Mesenchymal stem cell (in vitro differentiated cells and primary cell): Measurements from ENCODE around the gene CERS5.

ENCODE experiments used
- DNase-seq: peaks from one replicate; pipeline ENCODE4 v3.0.0-alpha.2; 2013
- H2AFZ ChIP-seq: one replicate; pipeline ENCODE4 v1.6.1; 2013; ENCODE audit warnings: low read depth, mild to moderate bottlenecking, control low read depth, inconsistent platforms, low read length, moderate library complexity
- H2AK5ac ChIP-seq: 2 replicates; pipeline ENCODE4 v1.6.1; 2013; ENCODE audit warnings: low read length, moderate library complexity, mild to moderate bottlenecking, inconsistent platforms; ENCODE audit not compliant: severe bottlenecking
- H2BK120ac ChIP-seq: one replicate; pipeline ENCODE4 v1.6.1; 2013; ENCODE audit warnings: low read depth, mild to moderate bottlenecking, inconsistent platforms, low read length, moderate library complexity
- H2BK12ac ChIP-seq, 2 experiments: one replicate each; pipeline ENCODE4 v1.6.1; 2013; ENCODE audit warnings: inconsistent platforms in 2 of 2, low read length in 2 of 2, mild to moderate bottlenecking in 2 of 2, moderate library complexity in 2 of 2, control low read depth in 1 of 2
- H2BK15ac ChIP-seq: one replicate; pipeline ENCODE4 v1.6.1; 2013; ENCODE audit warnings: mild to moderate bottlenecking, low read depth, inconsistent platforms; ENCODE audit not compliant: poor library complexity, severe bottlenecking
- H2BK5ac ChIP-seq: 2 replicates; pipeline ENCODE4 v1.6.1; 2013; ENCODE audit warnings: low read depth, mild to moderate bottlenecking, low read length, control low read depth, inconsistent platforms; ENCODE audit not compliant: poor library complexity, severe bottlenecking
- H3K14ac ChIP-seq, 2 experiments: one replicate each; pipeline ENCODE4 v1.6.1; 2013; ENCODE audit warnings: inconsistent platforms in 2 of 2, low read length in 2 of 2, control low read depth in 1 of 2, mild to moderate bottlenecking in 1 of 2, moderate library complexity in 1 of 2
- H3K18ac ChIP-seq, 2 experiments: one replicate each; pipeline ENCODE4 v1.6.1; 2013; ENCODE audit warnings: inconsistent platforms in 2 of 2, low read length in 2 of 2, control low read depth in 1 of 2, low read depth in 1 of 2, mild to moderate bottlenecking in 1 of 2
- H3K23ac ChIP-seq, 2 experiments: one replicate each; pipeline ENCODE4 v1.6.1; 2013; ENCODE audit warnings: inconsistent platforms in 2 of 2, low read length in 2 of 2, mild to moderate bottlenecking in 2 of 2, moderate library complexity in 2 of 2, control low read depth in 1 of 2
- H3K27ac ChIP-seq: 2 replicates; pipeline ENCODE4 v1.5.1; 2013; ENCODE audit warnings: mild to moderate bottlenecking, moderate library complexity, low read length, control low read depth, inconsistent platforms; ENCODE audit not compliant: poor library complexity, severe bottlenecking
- H3K27me3 ChIP-seq, 2 experiments: 2 replicates each; pipeline versions ENCODE4 v1.6.1 to v1.7.0; 2013; ENCODE audit warnings: low read length in 2 of 2, mild to moderate bottlenecking in 2 of 2, moderate library complexity in 2 of 2, control low read depth in 1 of 2, inconsistent platforms in 1 of 2; ENCODE audit not compliant: control insufficient read depth in 1 of 2, insufficient read depth in 1 of 2
- H3K36me3 ChIP-seq, 2 experiments: 2 replicates each; pipeline versions ENCODE4 v1.6.1 to v1.7.0; 2013; ENCODE audit warnings: low read length in 2 of 2, control low read depth in 1 of 2, inconsistent platforms in 1 of 2, low read depth in 1 of 2, mild to moderate bottlenecking in 1 of 2; ENCODE audit not compliant: insufficient read depth in 2 of 2, control insufficient read depth in 1 of 2
- H3K4ac ChIP-seq, 2 experiments: one replicate each; pipeline ENCODE4 v1.6.1; 2013; ENCODE audit warnings: inconsistent platforms in 2 of 2, low read length in 2 of 2, mild to moderate bottlenecking in 2 of 2, moderate library complexity in 2 of 2, control low read depth in 1 of 2, low read depth in 1 of 2
- H3K4me1 ChIP-seq: 2 replicates; pipeline ENCODE4 v1.6.1; 2013; ENCODE audit warnings: low read depth, low read length, control low read depth; ENCODE audit not compliant: control insufficient read depth, insufficient read depth
- H3K4me2 ChIP-seq: 2 replicates; pipeline ENCODE4 v1.6.1; 2013; ENCODE audit warnings: low read length, mild to moderate bottlenecking, inconsistent platforms; ENCODE audit not compliant: poor library complexity, severe bottlenecking
- H3K4me3 ChIP-seq, 2 experiments: 2 replicates each; pipeline versions ENCODE4 v1.5.1 to v1.7.0; 2013; ENCODE audit warnings: low read length in 2 of 2, mild to moderate bottlenecking in 2 of 2, control low read depth in 1 of 2, low read depth in 1 of 2; ENCODE audit not compliant: insufficient read depth in 1 of 2
- H3K79me1 ChIP-seq: replicated peaks from 2 replicates; pipeline ENCODE4 v1.6.1; 2013; ENCODE audit warnings: mild to moderate bottlenecking, control low read depth, low read length, inconsistent platforms; ENCODE audit not compliant: poor library complexity, severe bottlenecking
- H3K9ac ChIP-seq: 2 replicates; pipeline ENCODE4 v1.7.0; 2013; ENCODE audit warnings: mild to moderate bottlenecking, low read length, moderate library complexity
- H3K9me3 ChIP-seq: 2 replicates; pipeline ENCODE4 v1.7.0; 2013; ENCODE audit warnings: mild to moderate bottlenecking, low read length; ENCODE audit not compliant: control insufficient read depth
- H4K8ac ChIP-seq: one replicate; pipeline ENCODE4 v1.6.1; 2013; ENCODE audit warnings: inconsistent platforms, mild to moderate bottlenecking, low read length, moderate library complexity
- H4K91ac ChIP-seq: one replicate; pipeline ENCODE4 v1.6.1; 2013; ENCODE audit warnings: mild to moderate bottlenecking, low read length, inconsistent platforms
- WGBS: methylation state at CpG from one replicate; pipeline ENCODE4 v1.1.7; 2013; ENCODE audit warnings: mixed read lengths; 5-methylcytosine and 5-hydroxymethylcytosine counted together

CERS5 gene

DNA sequence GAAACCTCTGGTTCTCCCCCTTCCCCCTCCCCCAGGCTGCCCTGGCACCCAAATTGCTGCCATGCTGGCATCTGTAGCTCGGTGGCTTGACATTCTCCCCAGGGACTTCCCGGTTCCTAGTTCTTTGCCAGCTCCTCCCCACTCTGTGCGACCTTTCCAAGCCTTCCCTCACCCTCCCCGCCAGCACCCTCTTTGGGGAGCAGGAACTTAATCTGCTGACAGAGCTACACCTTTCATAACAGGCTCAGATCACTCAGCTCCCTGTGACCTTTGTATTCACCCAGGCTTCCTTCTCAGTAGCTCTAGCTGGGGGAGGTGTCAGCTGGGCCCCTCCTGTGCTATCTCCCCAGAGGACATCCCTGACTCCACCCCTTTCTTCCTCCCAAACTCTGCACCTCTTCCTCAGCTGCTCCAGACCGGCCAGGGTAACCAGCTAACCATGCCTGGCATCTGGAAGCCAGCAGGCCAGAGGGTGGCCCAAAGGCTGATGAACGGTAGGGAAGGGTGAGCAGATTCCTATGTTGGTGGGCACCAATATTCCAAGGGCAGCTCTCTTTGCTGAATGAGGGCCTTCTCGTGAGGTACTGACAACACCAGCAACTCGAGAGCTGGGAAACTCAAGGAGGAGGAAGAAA lies 56.9 kb downstream of the CERS5 start:
- peak overlapping the region; percentile 0 for H4K91ac ChIP-seq
- no peaks in the 10 kb centered on the region for H3K9me3 ChIP-seq
- H2BK15ac ChIP-seq: peak overlapping the region; percentile 83
- H2BK120ac ChIP-seq: no peak overlapping the region
- H2AK5ac ChIP-seq: no peak overlapping the region
- H3K9ac ChIP-seq: peak overlapping the region; percentile 68
- peak overlapping the region; percentile 73 for H2AFZ ChIP-seq
- H3K4ac ChIP-seq: peak overlapping the region in 1 of 2 experiments; percentile 35
- 59% methylated on average over 7 of the region's 8 CpGs for WGBS
- peak overlapping the region; percentile 19 for H3K4me2 ChIP-seq
- peak overlapping the region; percentile 100 for H4K8ac ChIP-seq
- H3K18ac ChIP-seq: peak overlapping the region; percentile 16 to 70
- H3K4me3 ChIP-seq: peak overlapping the region in 1 of 2 experiments; percentile 46
- H3K14ac ChIP-seq: no peak overlapping the region
- peak overlapping the region; percentile 18 to 23 for H2BK12ac ChIP-seq
- peaks cover 0 to 3% of the 10 kb centered on the region in 2 experiments for H3K36me3 ChIP-seq
- DNase-seq: no peak
- H3K27ac ChIP-seq: peak overlapping the region; percentile 69
- H2BK5ac ChIP-seq: peak overlapping the region; percentile 36
- H3K23ac ChIP-seq: no peak overlapping the region
- H3K27me3 ChIP-seq: peaks cover 0 to 5% of the 10 kb centered on the region in 2 experiments
- H3K4me1 ChIP-seq: peaks cover 34% of the 10 kb centered on the region
- no peaks in the 10 kb centered on the region for H3K79me1 ChIP-seq

DNA sequence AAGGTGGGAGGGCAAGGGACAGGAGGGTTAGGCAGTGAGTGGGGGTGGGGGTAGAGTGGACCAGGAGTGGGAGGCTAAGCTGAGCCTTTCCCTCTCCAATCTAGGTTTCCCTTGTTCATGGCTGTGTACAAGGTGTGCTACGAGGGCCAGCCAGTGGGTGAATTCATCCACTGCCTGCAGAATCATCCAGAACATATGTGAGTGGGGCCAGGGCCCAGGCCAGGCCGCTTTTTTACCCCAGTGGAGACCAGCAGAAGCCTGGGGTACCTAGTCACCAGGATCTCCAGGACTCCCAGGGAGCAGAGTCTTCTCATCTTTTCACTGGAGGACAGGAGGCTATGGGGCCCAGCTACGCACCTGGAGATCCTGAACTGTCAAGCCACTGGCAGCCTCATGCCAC lies 57.9 kb downstream of the CERS5 start:
- H2AK5ac ChIP-seq: peak overlapping the region; percentile 14
- no peak overlapping the region for H3K27ac ChIP-seq
- no peak overlapping the region for H4K91ac ChIP-seq
- H3K27me3 ChIP-seq: peaks cover 0 to 6% of the 10 kb centered on the region in 2 experiments
- no peak overlapping the region for H4K8ac ChIP-seq
- peaks cover 0 to 1% of the 10 kb centered on the region in 2 experiments for H3K36me3 ChIP-seq
- no peak overlapping the region for H2AFZ ChIP-seq
- WGBS: 93% methylated on average over 3 of the region's 3 CpGs
- H3K18ac ChIP-seq: no peak overlapping the region
- no peaks in the 10 kb centered on the region for H3K79me1 ChIP-seq
- DNase-seq: no peak
- H3K4me2 ChIP-seq: no peak overlapping the region
- no peak overlapping the region for H3K23ac ChIP-seq
- H3K4me3 ChIP-seq: no peak overlapping the region
- no peak overlapping the region for H2BK12ac ChIP-seq
- peaks cover 36% of the 10 kb centered on the region for H3K4me1 ChIP-seq
- H3K9me3 ChIP-seq: no peaks in the 10 kb centered on the region
- no peak overlapping the region for H3K4ac ChIP-seq
- H3K9ac ChIP-seq: peak overlapping the region; percentile 68
- H2BK5ac ChIP-seq: no peak overlapping the region
- H3K14ac ChIP-seq: no peak overlapping the region
- no peak overlapping the region for H2BK120ac ChIP-seq
- no peak overlapping the region for H2BK15ac ChIP-seq

DNA sequence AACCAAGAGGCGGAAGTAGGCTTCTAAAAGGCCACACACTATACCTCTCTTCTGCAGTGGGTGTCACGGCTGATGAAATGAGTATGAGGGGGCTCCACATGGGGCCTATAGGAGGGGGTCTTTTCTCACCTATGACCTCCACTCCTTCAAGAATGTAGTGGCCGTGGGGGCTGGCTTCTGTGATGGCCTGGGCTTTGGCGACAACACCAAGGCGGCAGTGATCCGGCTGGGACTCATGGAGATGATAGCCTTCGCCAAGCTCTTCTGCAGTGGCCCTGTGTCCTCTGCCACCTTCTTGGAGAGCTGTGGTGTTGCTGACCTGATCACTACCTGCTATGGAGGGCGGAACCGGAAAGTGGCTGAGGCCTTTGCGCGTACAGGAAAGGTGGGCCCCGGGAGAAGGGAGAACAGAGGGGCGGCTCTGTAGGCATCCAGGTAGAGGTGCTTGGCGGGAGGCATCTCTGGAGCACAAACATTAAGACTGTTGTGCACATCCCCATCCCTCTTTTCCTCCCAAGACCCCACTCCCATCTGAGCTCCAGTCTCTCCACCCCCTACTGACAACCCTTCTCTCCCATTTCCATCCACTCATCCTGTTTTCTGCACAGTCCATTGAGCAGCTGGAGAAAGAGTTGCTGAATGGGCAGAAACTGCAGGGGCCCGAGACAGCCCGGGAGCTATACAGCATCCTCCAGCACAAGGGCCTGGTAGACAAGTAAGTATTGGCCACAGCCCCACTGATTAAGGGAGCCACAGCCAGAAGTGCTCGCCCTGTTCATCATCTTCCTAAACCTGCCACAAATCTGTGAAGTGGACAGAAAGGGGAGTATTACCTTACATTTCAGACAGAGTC lies 59.5 kb downstream of the CERS5 start:
- Histone ChIP-seq H2BK12ac (no peak overlapping the region), H3K4me1 (peaks cover 38% of the 10 kb centered on the region), H2AFZ (no peak overlapping the region), H3K9me3 (no peaks in the 10 kb centered on the region), H3K18ac (no peak overlapping the region), H2BK15ac (no peak overlapping the region), H3K14ac (no peak overlapping the region), H2AK5ac (peak overlapping the region; percentile 75), H4K91ac (no peak overlapping the region), H3K36me3 (peaks cover 0 to 3% of the 10 kb centered on the region in 2 experiments), H3K23ac (no peak overlapping the region), H3K27ac (no peak overlapping the region), H4K8ac (no peak overlapping the region), H2BK5ac (no peak overlapping the region), H3K4ac (no peak overlapping the region), H2BK120ac (no peak overlapping the region), H3K79me1 (no peaks in the 10 kb centered on the region), H3K4me2 (no peak overlapping the region), H3K9ac (no peak overlapping the region), H3K27me3 (peaks cover 0 to 6% of the 10 kb centered on the region in 2 experiments), H3K4me3 (no peak overlapping the region)
- WGBS: 87% methylated on average over 16 of the region's 17 CpGs
- DNase-seq: no peak

GRCh38 chr12:50106907-50107306 lies 60.3 kb downstream of the CERS5 start:
- no peak overlapping the region for H2BK5ac ChIP-seq
- H3K9ac ChIP-seq: no peak overlapping the region
- no peak overlapping the region for H3K27ac ChIP-seq
- no peak overlapping the region for H3K23ac ChIP-seq
- H3K4ac ChIP-seq: no peak overlapping the region
- H3K18ac ChIP-seq: no peak overlapping the region
- peaks cover 3 to 9% of the 10 kb centered on the region in 2 experiments for H3K36me3 ChIP-seq
- H4K91ac ChIP-seq: no peak overlapping the region
- no peak overlapping the region for H2AK5ac ChIP-seq
- H3K79me1 ChIP-seq: no peaks in the 10 kb centered on the region
- no peak overlapping the region for H2AFZ ChIP-seq
- no peak overlapping the region for H4K8ac ChIP-seq
- DNase-seq: no peak
- 76% methylated on average over 3 of the region's 3 CpGs for WGBS
- H3K14ac ChIP-seq: no peak overlapping the region
- H2BK12ac ChIP-seq: no peak overlapping the region
- no peaks in the 10 kb centered on the region for H3K9me3 ChIP-seq
- H3K4me3 ChIP-seq: no peak overlapping the region
- no peak overlapping the region for H2BK120ac ChIP-seq
- H3K27me3 ChIP-seq: peaks cover 0 to 6% of the 10 kb centered on the region in 2 experiments
- no peak overlapping the region for H3K4me2 ChIP-seq
- peaks cover 38% of the 10 kb centered on the region for H3K4me1 ChIP-seq
- H2BK15ac ChIP-seq: no peak overlapping the region
